AG04450 (cell line): Measurements from ENCODE around the gene TEX47. TPM values are rescaled to one million over a fixed set of nuclear protein-coding genes. Genes with fewer than 3 reads are reported as not detected.

Experiments
- CTCF ChIA-PET: fragments of 300-600, 350-600 bp; formaldehyde crosslinking; extraction: SDS; loops from one replicate; lab custom pipeline; 2022; ENCODE audit warnings: antibody characterized with exemption, inconsistent platforms; lab: Charles Lee
- POLR2A ChIA-PET: fragments of 350-600 bp; formaldehyde crosslinking; extraction: SDS; loops from one replicate; lab custom pipeline; 2021; ENCODE audit warnings: antibody characterized with exemption, inconsistent platforms; lab: Yijun Ruan, JAX
- DNase-seq: peaks from one replicate; pipeline ENCODE4 v3.0.0-alpha.2; 2011; ENCODE audit warnings: low read depth, low spot score
- H3K27ac ChIP-seq: one replicate; pipeline ENCODE4 v1.5.1; 2012; ENCODE audit warnings: low read depth, low read length, control low read depth
- H3K27me3 ChIP-seq: one replicate; pipeline ENCODE4 v1.6.0; 2012; ENCODE audit warnings: low read length; ENCODE audit not compliant: control insufficient read depth, insufficient read depth
- H3K4me3 ChIP-seq: 2 replicates; pipeline ENCODE4 v1.5.1; 2011; ENCODE audit warnings: mild to moderate bottlenecking, low read depth, low read length, control low read depth
- H3K9me3 ChIP-seq: 2 replicates; pipeline ENCODE4 v1.5.1; 2012; ENCODE audit warnings: low read length; ENCODE audit not compliant: control insufficient read depth, insufficient read depth
- polyA plus RNA-seq: library from polyadenylated mRNA; depleted of rRNA; stranded (reverse); fragments of >200 nt; gene quantifications from 2 replicates; pipeline ENCODE4 v1.2.3, GENCODE V29; 2011
- TF ChIP-seq, protein P1 (sequence below): IDR thresholded peaks from 2 replicates; pipeline ENCODE4 v1.5.1; 2011; ENCODE audit warnings: low read depth, low read length, control low read depth, inconsistent platforms

TEX47 gene
- polyA plus RNA-seq, 1 experiment, result not detected

GRCh38 chr7:88761779-88762178 is 33.8 kb downstream of the TEX47 start:
- POLR2A ChIA-PET, result no interaction called here
- DNase-seq, result no peak
- no peak overlapping the region for H3K4me3 ChIP-seq
- CTCF ChIA-PET, result no interaction called here
- TF ChIP-seq, protein P1, sequence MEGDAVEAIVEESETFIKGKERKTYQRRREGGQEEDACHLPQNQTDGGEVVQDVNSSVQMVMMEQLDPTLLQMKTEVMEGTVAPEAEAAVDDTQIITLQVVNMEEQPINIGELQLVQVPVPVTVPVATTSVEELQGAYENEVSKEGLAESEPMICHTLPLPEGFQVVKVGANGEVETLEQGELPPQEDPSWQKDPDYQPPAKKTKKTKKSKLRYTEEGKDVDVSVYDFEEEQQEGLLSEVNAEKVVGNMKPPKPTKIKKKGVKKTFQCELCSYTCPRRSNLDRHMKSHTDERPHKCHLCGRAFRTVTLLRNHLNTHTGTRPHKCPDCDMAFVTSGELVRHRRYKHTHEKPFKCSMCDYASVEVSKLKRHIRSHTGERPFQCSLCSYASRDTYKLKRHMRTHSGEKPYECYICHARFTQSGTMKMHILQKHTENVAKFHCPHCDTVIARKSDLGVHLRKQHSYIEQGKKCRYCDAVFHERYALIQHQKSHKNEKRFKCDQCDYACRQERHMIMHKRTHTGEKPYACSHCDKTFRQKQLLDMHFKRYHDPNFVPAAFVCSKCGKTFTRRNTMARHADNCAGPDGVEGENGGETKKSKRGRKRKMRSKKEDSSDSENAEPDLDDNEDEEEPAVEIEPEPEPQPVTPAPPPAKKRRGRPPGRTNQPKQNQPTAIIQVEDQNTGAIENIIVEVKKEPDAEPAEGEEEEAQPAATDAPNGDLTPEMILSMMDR, result no peak
- no peak overlapping the region for H3K27ac ChIP-seq
- H3K9me3 ChIP-seq, result peaks cover 6% of the 10 kb centered on the region; the same call in 1 of the 2 replicates
- H3K27me3 ChIP-seq, result no peaks in the 10 kb centered on the region

GRCh38 chr7:88760136-88760515 is 35.4 kb downstream of the TEX47 start:
- Histone ChIP-seq H3K4me3 (no peak overlapping the region), H3K9me3 (peaks cover 6% of the 10 kb centered on the region; the same call in 1 of the 2 replicates)
- TF ChIP-seq, protein P1, result no peak

DNA sequence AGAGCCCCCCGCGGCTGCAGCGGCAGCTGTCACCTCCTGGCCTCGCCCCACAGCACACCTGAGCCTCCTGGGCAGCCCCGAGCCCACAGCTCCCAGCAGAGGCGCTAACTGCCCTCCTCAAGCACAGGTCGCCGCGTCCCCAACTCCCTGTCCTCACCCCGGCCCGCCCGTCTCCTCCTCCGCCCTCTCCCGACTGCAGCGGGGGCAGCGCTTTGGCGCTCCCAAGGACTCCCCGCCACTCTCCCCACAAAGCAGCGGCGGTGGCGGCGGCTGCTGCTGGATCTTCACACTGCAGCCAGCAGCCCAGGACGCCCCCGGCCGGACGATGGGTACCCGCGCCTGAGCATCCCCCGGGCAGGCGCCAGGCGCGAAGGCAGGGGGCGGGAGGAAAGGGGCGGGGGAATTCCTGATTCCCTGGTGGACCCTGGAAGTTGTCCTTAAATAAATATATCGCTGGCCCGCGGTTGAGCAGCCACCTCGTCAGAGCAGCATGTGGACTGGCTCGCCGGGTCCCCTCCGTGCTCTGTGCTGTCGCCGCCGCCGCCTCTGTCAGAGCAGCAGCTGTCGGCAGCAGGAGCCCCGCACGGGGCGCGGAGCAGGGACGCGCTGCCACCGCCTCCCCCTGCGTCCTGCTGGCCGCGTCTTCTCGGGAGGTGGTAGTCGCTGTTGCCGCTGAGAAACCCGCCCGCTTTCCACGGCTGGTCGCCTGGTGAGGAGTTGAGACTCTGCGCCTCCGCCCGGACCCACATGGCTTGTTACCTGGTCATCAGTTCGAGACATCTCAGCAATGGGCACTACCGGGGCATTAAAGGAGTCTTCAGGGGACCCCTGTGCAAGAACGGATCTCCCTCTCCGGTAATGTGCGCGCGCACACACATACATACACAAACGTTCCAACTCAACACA is 36.1 kb downstream of the TEX47 start, which contains the start of gene ZNF804B:
TSS of gene ZNF804B (plus strand) at position 471 of the 906 bp plus-strand sequence. CDS start at position 748, 277 bp downstream.
- ChIA-PET POLR2A (no interaction called here), CTCF (no interaction called here)
- no peak within 1 kb of the TSS for H3K27ac ChIP-seq
- no peak for DNase-seq
- no peak within 1 kb of the TSS for H3K4me3 ChIP-seq
- TF ChIP-seq, protein P1, result no peak
- H3K9me3 ChIP-seq, result peaks cover 6% of the 10 kb centered on the region; the same call in 1 of the 2 replicates
- H3K27me3 ChIP-seq, result no peaks in the 10 kb centered on the region

More at GRCh38 chr7:88760136-88760515, 35.4 kb downstream of the TEX47 start:
- ChIA-PET POLR2A (no interaction called here), CTCF (no interaction called here)
- H3K27me3 ChIP-seq, result no peaks in the 10 kb centered on the region
- no peak for DNase-seq
- H3K27ac ChIP-seq, result no peak overlapping the region

DNA sequence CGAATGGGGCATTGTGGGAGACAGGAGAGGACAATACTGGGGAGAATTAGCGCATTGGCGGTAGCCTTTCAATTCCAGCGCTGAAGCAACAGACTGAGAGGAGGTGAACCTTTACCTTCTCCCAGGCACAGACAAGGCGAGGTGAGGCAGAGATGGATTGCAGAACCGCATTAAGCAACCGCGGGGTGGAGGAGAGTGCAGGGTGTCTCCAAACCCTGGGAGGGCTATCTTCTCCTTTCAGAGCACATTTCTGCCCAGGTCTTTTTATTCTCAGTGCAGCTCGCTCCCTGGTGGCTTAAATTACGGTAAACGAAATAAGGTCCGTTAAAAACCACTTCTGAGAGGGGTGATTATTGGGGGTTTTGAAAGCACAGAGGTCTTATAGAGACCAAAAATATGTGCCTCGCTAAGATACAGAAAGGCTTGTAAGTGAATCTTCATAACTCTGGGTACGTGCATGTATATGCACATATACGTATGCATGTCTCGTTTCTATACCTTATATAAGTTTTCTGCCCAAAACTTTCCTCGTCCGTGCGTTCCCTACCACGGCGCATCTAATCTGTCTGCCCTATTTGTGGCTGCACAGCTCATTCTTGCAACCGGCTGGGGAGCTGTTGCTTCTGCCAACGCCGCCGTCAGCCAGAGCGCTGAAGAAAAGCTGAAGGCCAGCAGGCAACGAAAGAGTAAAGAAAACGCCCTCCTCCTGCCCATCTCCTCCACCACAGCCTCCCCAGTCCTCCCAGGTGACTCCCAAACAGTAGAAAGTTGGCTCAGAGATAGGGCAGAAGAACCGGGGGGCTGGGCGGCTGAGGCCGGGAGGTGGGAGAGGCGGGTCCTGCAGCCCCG is 36.9 kb downstream of the TEX47 start:
- DNase-seq, result no peak
- Histone ChIP-seq H3K27ac (no peak overlapping the region), H3K4me3 (no peak overlapping the region), H3K9me3 (peaks cover 6% of the 10 kb centered on the region; the same call in 1 of the 2 replicates), H3K27me3 (no peaks in the 10 kb centered on the region)
- POLR2A ChIA-PET, result no interaction called here
- CTCF ChIA-PET, result no interaction called here
- TF ChIP-seq, protein P1, result no peak
